Endothelial cell of umbilical vein (primary cell): ENCODE measurements around the gene RNF150. TPM values are rescaled to one million over a fixed set of nuclear protein-coding genes. Genes with fewer than 3 reads are reported as not detected.

ENCODE experiments used
- BruUV-seq: library from RNA; stranded (reverse); fragments of 400-500 nt; replicated peaks from 2 replicates; lab custom pipeline; 2021; lab: Mats Ljungman, UMichigan
- CTCF ChIA-PET: fragments of 300-600, 350-600 bp; sonication (Branson Sonifier 250); formaldehyde crosslinking; loops from one replicate; lab custom pipeline; 2021; ENCODE audit warnings: antibody characterized with exemption, inconsistent platforms; lab: Charles Lee
- POLR2A ChIA-PET: fragments of 300-600, 350-600 bp; sonication (Branson Sonifier 250); formaldehyde crosslinking; loops from one replicate; lab custom pipeline; 2021; ENCODE audit warnings: antibody characterized with exemption, inconsistent platforms; lab: Charles Lee
- DNase-seq: peaks from one replicate; pipeline ENCODE4 v3.0.0-alpha.2; 2011; ENCODE audit warnings: low read depth, low spot score
- FAIRE-seq: peaks from 2 replicates; lab custom pipeline; 2011; peaks lifted over from hg19 to GRCh38; lab: Jason Lieb, UNC
- H2AFZ ChIP-seq: 2 replicates; pipeline ENCODE4 v1.6.0; 2012; ENCODE audit warnings: low read depth, low read length, control low read depth, inconsistent platforms
- H3K27ac ChIP-seq: 2 replicates; pipeline ENCODE4 v1.5.1; 2011; ENCODE audit warnings: low read depth, mild to moderate bottlenecking, control low read depth, low read length, moderate library complexity; ENCODE audit not compliant: insufficient read depth
- H3K27me3 ChIP-seq, 2 experiments: 2 replicates each; pipeline versions ENCODE4 v1.6.0 to v1.6.1; 2011; ENCODE audit warnings: low read length in 2 of 2, mixed read lengths in 1 of 2; ENCODE audit not compliant: control insufficient read depth in 2 of 2, insufficient read depth in 2 of 2
- H3K36me3 ChIP-seq, 2 experiments: 2 replicates in 1 of 2; 3 replicates in 1 of 2; pipeline ENCODE4 v1.5.1; 2011; ENCODE audit warnings: low read length in 2 of 2, mild to moderate bottlenecking in 1 of 2, moderate library complexity in 1 of 2; ENCODE audit not compliant: control insufficient read depth in 2 of 2, insufficient read depth in 2 of 2; ENCODE audit errors: extremely low read depth in 1 of 2
- H3K4me1 ChIP-seq: 3 replicates; pipeline ENCODE4 v1.5.1; 2011; ENCODE audit warnings: mild to moderate bottlenecking, low read length; ENCODE audit not compliant: control insufficient read depth, insufficient read depth; ENCODE audit errors: extremely low read depth
- H3K4me2 ChIP-seq: 2 replicates; pipeline ENCODE4 v1.6.1; 2011; ENCODE audit warnings: low read length, control low read depth, mixed read lengths; ENCODE audit not compliant: insufficient read depth
- H3K4me3 ChIP-seq, 3 experiments: fragments of 200-600 bp in 1 of 3; sonication (generic), shearing (Covaris generic) in 1 of 3; replicated peaks in 1 of 3; 2 replicates each; pipeline ENCODE4 v1.5.1; 2011 to 2016; ENCODE audit warnings: control low read depth in 3 of 3, low read length in 3 of 3, mild to moderate bottlenecking in 2 of 3, inconsistent platforms in 1 of 3, low read depth in 1 of 3, moderate library complexity in 1 of 3; ENCODE audit not compliant: insufficient read depth in 1 of 3
- H3K79me2 ChIP-seq: 2 replicates; pipeline ENCODE4 v1.6.0; 2012; ENCODE audit warnings: low read length, inconsistent platforms; ENCODE audit not compliant: control insufficient read depth, insufficient read depth
- H3K9ac ChIP-seq: replicated peaks from 2 replicates; pipeline ENCODE3; 2011; ENCODE audit warnings: low read length, control low read depth; ENCODE audit not compliant: insufficient read depth; ENCODE audit errors: extremely low read depth
- H3K9me1 ChIP-seq: replicated peaks from 3 replicates; pipeline ENCODE4 v1.6.0; 2011; ENCODE audit warnings: mild to moderate bottlenecking, low read length; ENCODE audit not compliant: control insufficient read depth, insufficient read depth; ENCODE audit errors: extremely low read depth
- H3K9me3 ChIP-seq: replicated peaks from 2 replicates; pipeline ENCODE4 v1.5.1; 2012; ENCODE audit warnings: low read length, inconsistent platforms; ENCODE audit not compliant: control insufficient read depth, insufficient read depth
- H4K20me1 ChIP-seq: replicated peaks from 2 replicates; pipeline ENCODE3; 2011; ENCODE audit warnings: mild to moderate bottlenecking, low read length; ENCODE audit not compliant: control insufficient read depth, insufficient read depth; ENCODE audit errors: extremely low read depth
- CTCF ChIP-seq, 2 donors: IDR thresholded peaks; 1 replicate in 1 of 2; 2 replicates in 1 of 2; pipeline ENCODE4 v1.5.1; 2011; ENCODE audit warnings: low read length in 2 of 2, mild to moderate bottlenecking in 2 of 2, moderate library complexity in 2 of 2, control low read depth in 1 of 2, inconsistent platforms in 1 of 2, low read depth in 1 of 2; ENCODE audit not compliant: insufficient read depth in 1 of 2; ENCODE audit errors: extremely low read depth in 1 of 2
- EZH2 ChIP-seq: IDR thresholded peaks from 2 replicates; pipeline ENCODE4 v1.6.1; 2012; ENCODE audit warnings: borderline replicate concordance, low read depth, mild to moderate bottlenecking, moderate library complexity, low read length, inconsistent platforms; ENCODE audit not compliant: severe bottlenecking
- FOS ChIP-seq: IDR thresholded peaks from 2 replicates; pipeline ENCODE4 v1.6.1; 2011; ENCODE audit warnings: mild to moderate bottlenecking, low read length, moderate library complexity, borderline replicate concordance; ENCODE audit not compliant: insufficient read depth
- GATA2 ChIP-seq: IDR thresholded peaks from 2 replicates; pipeline ENCODE4 v1.7.0; 2011; ENCODE audit warnings: low read depth, mild to moderate bottlenecking, moderate library complexity, mixed read lengths, low read length; ENCODE audit not compliant: insufficient read length, insufficient read depth
- JUN ChIP-seq: IDR thresholded peaks from 2 replicates; pipeline ENCODE4 v1.6.1; 2011; ENCODE audit warnings: borderline replicate concordance, low read depth; ENCODE audit not compliant: insufficient read length, insufficient read depth
- MAX ChIP-seq: IDR thresholded peaks from 2 replicates; pipeline ENCODE4 v1.6.1; 2011; ENCODE audit not compliant: insufficient read depth, insufficient read length
- MYC ChIP-seq: IDR thresholded peaks from one replicate; pipeline ENCODE4 v1.6.1; 2011; ENCODE audit warnings: mild to moderate bottlenecking, low read depth, low read length
- POLR2A ChIP-seq: IDR thresholded peaks from 2 replicates; pipeline ENCODE4 v1.6.1; 2012; ENCODE audit warnings: low read depth, mild to moderate bottlenecking, control low read depth, low read length
- POLR2AphosphoS5 ChIP-seq: IDR thresholded peaks from 2 replicates; pipeline ENCODE4 v1.6.1; 2012; ENCODE audit warnings: low read depth, mild to moderate bottlenecking, control low read depth, low read length, moderate library complexity; ENCODE audit not compliant: insufficient read depth
- dilution Hi-C: fragments of 300-500 bp; cut with MboI; formaldehyde crosslinking; loops from one replicate; pipeline ENCODE4 v1.15.0; 2019; ENCODE audit warnings: low sequenced_read_pairs; ENCODE audit not compliant: extremely low pct_ligation_motif_present
- intact Hi-C: fragments of 100-400 bp; cut with micrococcal nuclease; formaldehyde crosslinking; loops from one replicate; pipeline ENCODE4 v1.10.0; 2022
- polyA plus RNA-seq, 4 experiments: library from polyadenylated mRNA; depleted of rRNA in 3 of 4; stranded (reverse) in 3 of 4; unstranded in 1 of 4; fragments of >200 nt; gene quantifications; 2 replicates each; pipeline versions ENCODE4 v1.2.1 to v1.2.3, GENCODE V29; 2011 to 2012; ENCODE audit warnings: missing spikeins in 1 of 4
- total RNA-seq: library from RNA; stranded (reverse); gene quantifications from 2 replicates; pipeline ENCODE4 v1.2.3, GENCODE V29; 2021

RNF150 gene
- total and polyA plus RNA-seq, 2 donors (not counting 3 experiments of a cell fraction or from before 2014, with no cell fraction given), result 0.33 to 0.35 TPM

- Histone ChIP-seq H3K9me1 (no peaks in the 10 kb centered on the region), H3K9me3 (no peaks in the 10 kb centered on the region), H3K4me3 (no peak overlapping the region), H3K9ac (no peak overlapping the region), H4K20me1 (no peaks in the 10 kb centered on the region), H3K4me1 (no peaks in the 10 kb centered on the region), H2AFZ (no peak overlapping the region), H3K4me2 (no peak overlapping the region), H3K27me3 (no peaks in the 10 kb centered on the region), H3K27ac (no peak overlapping the region), H3K36me3 (no peaks in the 10 kb centered on the region), H3K79me2 (no peaks in the 10 kb centered on the region)
- intact Hi-C loops (no loop called here), dilution Hi-C loops (no loop called here)
- no peak for FAIRE-seq
- no peak for DNase-seq
- POLR2A ChIA-PET, result no interaction called here
- no TSS peak for BruUV-seq
- CTCF ChIA-PET, result no interaction called here
- no peak for TF ChIP-seq MAX
- TF ChIP-seq POLR2A, result no peak
- no peak for TF ChIP-seq CTCF (IDR thresholded peaks at IDR 0.05; ENCODE audit: extremely low read depth in 1 of 2, insufficient read depth in 1 of 2, low read depth in 1 of 2, low read length in 2 of 2)
- no peak for TF ChIP-seq GATA2
- no peak for TF ChIP-seq JUN
- TF ChIP-seq MYC, result no peak
- no peak for TF ChIP-seq FOS
- no peak for TF ChIP-seq POLR2AphosphoS5
- TF ChIP-seq EZH2, result no peak
These were observed 128.4 kb downstream of the RNF150 start for GRCh38 chr4:141004823-141005222.
